ENCODE measurements around the gene LAMTOR4. TPM values are rescaled to one million over a fixed set of nuclear protein-coding genes. Genes with fewer than 3 reads are reported as not detected.
A peak's percentile ranks its signal among the peaks of the same experiment; 100 is the strongest.

Gene LAMTOR4
- total RNA-seq, 4 donors from 2014 or later = 117 to 184 (median 152) TPM

GRCh38 chr7:100152404-100152803 is 3.7 kb downstream of the LAMTOR4 start:
- intact Hi-C loops (cut with DNase I) = no loop called here
- no peak for TF ChIP-seq POLR2AphosphoS5 (IDR thresholded peaks at IDR 0.05)
- TF ChIP-seq CTCF (IDR thresholded peaks at IDR 0.05) = no peak
- TF ChIP-seq EP300 (IDR thresholded peaks at IDR 0.05) = no peak
- TF ChIP-seq POLR2A (IDR thresholded peaks at IDR 0.05; ENCODE audit: low read depth) = no peak
- DNase-seq (ENCODE audit: extremely low spot score) = no peak
- H3K4me1 ChIP-seq = peaks cover 16 to 62% (median 35%) of the 10 kb centered on the region in 4 donors
- no peaks in the 10 kb centered on the region for H3K9me3 ChIP-seq
- H3K36me3 ChIP-seq = peaks cover 19 to 61% (median 40%) of the 10 kb centered on the region in 4 donors
- H3K27ac ChIP-seq (replicated peaks in 1 of 4) = no peak overlapping the region
- H3K27me3 ChIP-seq = no peaks in the 10 kb centered on the region
- no peak overlapping the region for H3K4me3 ChIP-seq

- no peaks in the 10 kb centered on the region for H3K9me3 ChIP-seq
- H3K36me3 ChIP-seq = peaks cover 19 to 61% (median 40%) of the 10 kb centered on the region in 4 donors
- intact Hi-C loops (cut with DNase I) = no loop called here
- peaks cover 23 to 65% (median 39%) of the 10 kb centered on the region in 4 donors for H3K4me1 ChIP-seq
- H3K4me3 ChIP-seq = no peak overlapping the region
- no peaks in the 10 kb centered on the region for H3K27me3 ChIP-seq
- TF ChIP-seq CTCF (IDR thresholded peaks at IDR 0.05) = no peak
- peak overlapping the region in 1 of 4 donors; percentile 16 for H3K27ac ChIP-seq (replicated peaks in 1 of 4)
- WGBS = 86% methylated on average over 18 of the region's 18 CpGs
- DNase-seq (ENCODE audit: extremely low spot score) = no peak
Measured at GRCh38 chr7:100152937-100153666, 4.4 kb downstream of the LAMTOR4 start.

GRCh38 chr7:100153708-100154535 is 5.2 kb downstream of the LAMTOR4 start:
- peaks cover 25 to 70% (median 40%) of the 10 kb centered on the region in 4 donors for H3K4me1 ChIP-seq
- H3K9me3 ChIP-seq = no peaks in the 10 kb centered on the region
- no peaks in the 10 kb centered on the region for H3K27me3 ChIP-seq
- peaks cover 19 to 61% (median 40%) of the 10 kb centered on the region in 4 donors for H3K36me3 ChIP-seq
- DNase-seq (ENCODE audit: extremely low spot score) = no peak
- no peak overlapping the region for H3K4me3 ChIP-seq
- TF ChIP-seq POLR2AphosphoS5 (IDR thresholded peaks at IDR 0.05) = no peak
- TF ChIP-seq POLR2A (IDR thresholded peaks at IDR 0.05; ENCODE audit: low read depth) = no peak
- no peak for TF ChIP-seq CTCF (IDR thresholded peaks at IDR 0.05)
- no peak for TF ChIP-seq EP300 (IDR thresholded peaks at IDR 0.05)
- WGBS = 79% methylated on average over 12 of the region's 16 CpGs
- peak overlapping the region in 1 of 4 donors; percentile 16 for H3K27ac ChIP-seq (replicated peaks in 1 of 4)
- intact Hi-C loops (cut with DNase I) = no loop called here

GRCh38 chr7:100154651-100155491 is 6.2 kb downstream of the LAMTOR4 start:
- Histone ChIP-seq H3K4me1 (peaks cover 20 to 66% (median 37%) of the 10 kb centered on the region in 4 donors), H3K36me3 (peaks cover 19 to 61% (median 40%) of the 10 kb centered on the region in 4 donors), H3K4me3 (no peak overlapping the region), H3K9me3 (no peaks in the 10 kb centered on the region), H3K27ac (replicated peaks in 1 of 4) (peak overlapping the region in 1 of 4 donors; percentile 4), H3K27me3 (no peaks in the 10 kb centered on the region)
- 46% methylated on average over 4 of the region's 30 CpGs for WGBS
- intact Hi-C loops (cut with DNase I) = no loop called here
- no peak for DNase-seq (ENCODE audit: extremely low spot score)
- TF ChIP-seq POLR2A (IDR thresholded peaks at IDR 0.05; ENCODE audit: low read depth) (no peak), EP300 (IDR thresholded peaks at IDR 0.05) (no peak), POLR2AphosphoS5 (IDR thresholded peaks at IDR 0.05) (no peak), CTCF (IDR thresholded peaks at IDR 0.05) (no peak)

Measured in esophagus muscularis mucosa (tissue), 4 donors.